Renal cortical epithelial cell (primary cell): ENCODE measurements around the gene MALRD1. TPM values are rescaled to one million over a fixed set of nuclear protein-coding genes. Genes with fewer than 3 reads are reported as not detected.
"Not testable (repeated sequence)": the region's sequence is repeated elsewhere in the genome, so short reads cannot be mapped to it uniquely, and the experiment has no call there.

ENCODE experiments used
- DNase-seq: peaks from one replicate; pipeline ENCODE4 v3.0.0-alpha.2; 2011; ENCODE audit warnings: low read depth
- total RNA-seq: library from RNA; depleted of rRNA; stranded (reverse); fragments of >200 nt; gene quantifications from 2 replicates; pipeline ENCODE4 v1.2.3, GENCODE V29; 2014

The MALRD1 gene
- total RNA-seq, 1 donor from 2014 or later = 0.35 TPM

DNA sequence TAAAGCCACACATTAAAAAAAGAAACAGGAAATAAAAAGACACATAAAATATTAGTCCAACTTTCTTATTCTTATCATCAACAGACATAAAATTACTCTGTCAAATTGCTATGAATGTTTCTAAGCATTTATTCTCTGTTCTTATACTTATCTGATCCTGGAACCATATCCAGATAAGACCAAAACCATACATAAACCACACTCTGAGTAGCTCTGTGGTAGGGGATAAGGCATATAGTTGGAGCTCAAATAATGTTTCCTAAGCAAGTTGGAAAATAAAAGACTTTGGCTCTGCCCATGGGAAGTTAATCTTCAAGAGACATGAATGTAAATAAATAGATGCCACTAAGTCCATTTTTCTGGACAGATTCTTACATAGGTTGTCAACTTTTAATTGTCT, 664.6 kb downstream of the MALRD1 start:
- DNase-seq = no peak

DNA sequence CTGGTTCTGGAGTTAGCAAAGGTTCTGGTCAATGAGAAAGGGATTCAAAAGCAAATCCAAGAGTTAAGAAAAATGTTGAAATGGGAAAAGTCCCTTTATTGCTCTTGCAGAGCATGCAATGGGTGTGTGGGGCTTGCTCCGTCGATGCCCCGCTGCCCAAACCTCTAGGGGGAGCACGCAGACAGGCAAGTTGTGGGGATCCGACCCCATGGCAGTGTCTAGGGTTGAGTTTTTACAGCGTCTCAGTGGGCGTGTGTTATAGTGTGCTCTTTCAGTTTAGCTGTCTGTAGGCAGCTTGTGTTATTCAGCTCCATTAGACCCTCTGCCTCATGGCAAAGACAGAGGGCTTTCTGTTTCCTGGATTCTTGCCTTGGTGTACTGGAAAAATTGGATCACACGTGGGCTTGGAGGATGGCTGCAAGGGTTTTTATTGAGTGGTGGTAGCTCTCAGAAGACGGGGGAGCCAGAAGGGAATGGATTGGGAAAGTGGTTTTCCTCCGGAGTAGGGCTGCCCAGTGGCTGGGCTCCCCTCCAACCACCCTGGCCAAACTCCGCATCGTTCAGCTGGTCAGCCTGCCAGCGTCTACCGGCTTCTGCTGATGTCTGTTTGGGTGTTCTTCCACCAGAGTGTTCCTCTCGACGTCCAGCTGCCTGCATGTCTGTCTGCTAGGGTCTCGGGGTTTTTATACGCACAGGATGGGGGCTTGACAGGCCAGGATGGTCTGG, 665.4 kb downstream of the MALRD1 start:
- DNase-seq = no peak

DNA sequence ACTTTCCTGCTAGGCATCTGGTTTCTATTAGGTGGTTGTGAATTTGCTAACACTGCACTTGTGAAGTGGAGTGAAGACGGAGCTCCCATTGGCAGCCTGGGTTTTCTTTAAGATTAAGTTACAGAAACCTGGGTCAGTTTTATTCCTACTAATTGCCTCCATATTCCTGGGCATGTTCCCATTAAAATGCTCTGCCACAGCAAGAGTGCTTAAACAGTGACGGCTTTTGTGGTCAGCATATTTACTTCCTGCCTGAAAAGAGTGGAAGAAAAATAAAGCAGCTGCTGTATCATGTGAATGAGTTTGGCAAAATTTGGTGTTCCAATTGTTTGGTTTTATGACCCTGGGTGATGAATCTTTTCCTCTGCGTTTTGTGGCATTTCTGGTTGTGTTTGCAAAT, 670.7 kb downstream of the MALRD1 start:
- DNase-seq = peak; percentile 41

DNA sequence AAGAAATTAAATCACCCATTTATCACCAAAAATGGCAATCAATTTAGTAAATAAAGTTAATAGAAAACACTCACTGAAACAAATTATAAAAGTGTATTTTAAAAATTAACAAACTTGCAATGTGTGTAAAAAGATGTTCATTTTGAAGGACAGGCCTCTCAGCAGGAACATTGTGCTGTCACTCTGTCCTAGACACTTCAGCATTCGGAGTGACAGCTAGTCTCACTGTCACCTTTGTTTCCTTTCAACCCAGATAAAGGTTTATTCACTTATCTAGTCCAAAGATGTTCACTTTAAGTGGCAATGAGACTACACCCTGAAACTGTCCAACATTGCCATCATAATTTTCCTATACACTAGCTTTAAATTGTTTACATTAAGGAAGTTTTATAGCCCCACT, 675.7 kb downstream of the MALRD1 start:
- DNase-seq = no peak

DNA sequence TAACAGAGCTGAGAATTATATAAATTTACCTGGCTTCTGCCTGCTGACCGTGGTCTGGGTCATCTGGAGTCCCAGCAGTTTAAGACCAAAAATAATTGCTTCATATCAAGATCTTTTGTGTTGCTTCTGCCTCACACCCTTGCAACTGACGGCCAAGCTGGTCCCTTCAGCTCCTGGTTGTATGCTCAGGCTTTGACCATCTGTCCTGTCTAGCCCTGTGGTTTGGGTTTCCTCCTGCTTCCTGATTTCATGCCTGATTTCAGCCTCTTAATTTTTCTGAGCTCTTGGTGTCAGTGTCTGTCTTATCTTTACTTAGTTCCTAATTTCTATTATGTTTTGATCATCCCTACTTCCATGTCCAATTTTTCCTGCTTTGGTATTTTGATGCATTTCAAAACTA, 679.8 kb downstream of the MALRD1 start:
- no peak for DNase-seq

DNA sequence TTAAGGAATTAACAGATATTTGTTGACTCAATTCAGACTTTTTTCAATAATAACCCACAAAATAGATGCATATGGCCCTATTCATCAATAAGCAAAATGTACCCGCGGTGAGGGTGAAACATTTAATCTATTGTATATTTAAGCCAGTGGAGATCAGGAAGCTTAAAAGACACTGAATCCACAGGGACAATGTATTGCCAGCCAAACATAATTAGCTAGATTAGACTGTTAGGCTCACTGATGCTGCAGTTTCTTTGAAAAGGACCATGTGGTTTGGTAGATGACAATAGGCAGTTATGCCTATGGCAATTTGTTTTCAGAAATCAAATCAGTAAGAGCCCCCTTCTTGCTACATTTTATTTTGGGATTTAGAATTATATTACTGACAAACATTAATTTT, 680.4 kb downstream of the MALRD1 start:
- DNase-seq = no peak

DNA sequence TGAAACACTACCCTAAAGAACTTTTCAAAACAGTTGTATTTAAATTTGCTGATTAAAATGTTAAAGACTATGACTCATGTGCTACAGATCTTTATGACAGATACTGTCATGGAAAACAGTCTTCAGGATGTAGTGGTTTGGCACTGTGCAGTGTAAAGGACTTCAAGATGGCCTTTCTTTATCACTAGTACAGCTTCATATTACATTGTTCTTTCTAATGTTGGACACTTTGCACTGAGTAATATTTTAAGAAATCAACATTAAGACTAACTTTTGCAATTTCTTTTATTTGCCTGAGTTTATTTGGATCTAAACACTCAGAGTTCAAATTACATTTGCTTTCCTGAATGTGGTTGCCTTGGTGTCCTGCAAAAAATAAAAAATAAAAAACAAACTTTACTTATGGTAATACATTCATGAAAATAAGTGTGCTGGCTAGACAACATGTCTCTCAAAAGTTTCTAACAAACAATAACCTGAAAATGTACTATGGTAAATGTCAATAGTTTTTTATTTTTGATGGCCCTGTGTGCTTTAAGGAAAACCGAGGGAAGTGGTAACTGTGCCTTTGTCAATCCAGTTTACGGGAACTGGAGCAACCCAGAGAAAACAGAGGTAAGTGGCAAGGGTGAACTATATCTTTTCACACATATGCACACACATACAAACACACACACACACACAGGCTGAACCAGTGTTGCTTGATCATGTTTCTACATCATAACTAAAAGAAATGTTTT, 681.7 kb downstream of the MALRD1 start:
- peak; percentile 1 for DNase-seq

DNA sequence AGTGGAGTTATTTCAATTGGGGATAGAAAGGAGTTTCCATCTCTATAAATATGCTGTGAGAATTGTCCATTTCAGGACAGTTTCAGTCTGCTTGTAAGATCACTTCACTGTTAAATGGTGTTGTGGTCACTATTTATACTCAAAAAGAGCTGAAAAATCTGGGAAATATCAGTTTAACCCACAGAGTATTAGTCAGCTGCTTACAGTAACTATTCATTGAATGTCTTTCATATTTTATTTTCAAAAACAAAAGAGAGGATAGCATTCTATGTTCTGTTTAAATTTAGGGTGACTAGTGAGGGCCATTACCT, 682.3 kb downstream of the MALRD1 start:
- no peak for DNase-seq

DNA sequence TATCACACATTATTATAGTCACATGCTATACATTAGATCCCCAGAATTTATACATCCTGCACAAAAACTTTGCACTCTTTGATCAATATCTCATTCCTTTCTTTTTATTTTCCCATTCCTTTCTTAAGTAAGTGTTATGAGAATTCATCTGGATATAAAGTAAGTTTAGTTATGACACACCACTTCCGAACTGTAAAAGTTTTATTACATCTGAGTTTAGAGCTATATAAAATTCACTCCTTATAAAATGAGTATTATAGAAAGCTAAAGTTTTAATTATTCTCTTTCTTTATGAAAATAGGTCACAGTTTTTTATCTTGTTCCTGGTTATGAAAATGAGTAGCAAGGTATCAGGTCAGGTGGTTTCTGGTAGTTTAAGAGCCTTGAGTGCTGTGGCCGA, 683.0 kb downstream of the MALRD1 start:
- DNase-seq = no peak

DNA sequence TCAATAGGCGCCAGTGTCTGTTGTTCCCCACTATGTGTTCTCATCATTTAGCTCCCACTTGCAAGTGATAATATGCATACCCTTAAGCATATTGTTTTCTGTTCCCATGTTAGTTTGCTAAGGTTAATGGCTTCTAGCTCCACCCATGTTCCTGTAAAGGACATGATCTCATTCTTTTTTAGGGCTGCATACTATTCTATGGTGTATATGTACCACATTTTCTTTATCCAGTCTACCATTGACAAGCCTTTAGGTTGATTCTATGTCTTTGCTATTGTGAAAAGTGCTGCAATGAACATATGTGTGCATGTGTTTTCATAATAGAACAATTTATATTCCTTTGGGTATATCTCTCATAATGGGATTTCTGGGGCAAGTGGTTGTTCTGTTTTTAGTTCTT, 689.8 kb downstream of the MALRD1 start:
- no peak for DNase-seq

DNA sequence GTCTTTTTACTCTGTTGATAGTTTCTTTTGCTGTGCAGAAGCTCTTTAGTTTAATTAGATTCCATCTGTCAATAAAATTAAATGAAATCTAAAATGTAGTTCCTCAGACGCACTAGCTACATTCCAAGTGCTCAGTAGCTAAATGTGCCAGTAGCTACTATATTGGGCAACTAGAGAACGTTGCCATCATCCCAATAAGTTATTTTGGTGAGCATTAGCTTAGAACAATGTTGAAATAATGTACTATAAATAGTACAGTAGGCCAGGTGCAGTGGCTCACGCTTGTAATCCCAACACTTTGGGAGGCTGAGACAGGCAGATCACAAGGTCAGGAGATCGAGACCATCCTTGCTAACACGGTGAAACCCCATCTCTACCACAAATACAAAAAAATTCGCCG, 690.6 kb downstream of the MALRD1 start:
- DNase-seq = not testable (repeated sequence)

DNA sequence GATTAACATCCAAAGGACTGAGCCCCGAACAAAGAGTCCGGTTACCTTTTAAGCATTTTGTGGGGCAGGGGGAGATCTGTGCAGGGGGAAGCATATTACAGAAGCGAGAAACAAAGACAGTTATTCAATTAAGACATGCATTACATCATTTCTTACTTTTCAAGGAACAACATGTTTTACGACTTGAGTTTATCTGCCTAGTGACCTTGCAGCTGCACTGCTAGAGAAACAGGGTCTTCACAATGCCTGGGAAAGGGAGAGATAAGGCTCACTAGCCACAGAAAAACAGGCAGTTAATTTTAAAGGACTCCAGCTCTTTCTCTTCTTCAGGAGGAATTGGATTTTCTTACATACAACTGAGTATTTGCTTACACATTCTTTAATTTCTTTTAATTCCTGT, 693.5 kb downstream of the MALRD1 start:
- not testable (repeated sequence) for DNase-seq

DNA sequence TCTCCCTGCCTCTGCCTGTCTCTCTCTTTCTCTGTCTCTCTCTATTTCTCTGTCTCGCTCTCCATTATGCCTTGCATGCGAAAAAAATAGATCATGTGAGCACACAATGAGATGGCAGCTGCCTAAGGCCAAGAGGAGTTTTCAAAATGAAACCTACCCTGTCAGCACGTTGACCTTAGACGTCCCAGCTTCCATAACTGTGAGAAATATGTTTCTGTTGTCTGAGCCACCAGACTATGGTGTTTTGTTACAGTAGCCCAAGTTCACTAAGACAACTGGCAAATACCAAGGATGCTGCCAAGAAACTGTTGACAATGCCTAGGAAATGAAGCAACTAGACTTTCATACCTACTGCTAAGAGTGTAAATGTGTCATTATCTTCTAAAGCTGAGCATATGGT, 697.1 kb downstream of the MALRD1 start:
- no peak for DNase-seq

DNA sequence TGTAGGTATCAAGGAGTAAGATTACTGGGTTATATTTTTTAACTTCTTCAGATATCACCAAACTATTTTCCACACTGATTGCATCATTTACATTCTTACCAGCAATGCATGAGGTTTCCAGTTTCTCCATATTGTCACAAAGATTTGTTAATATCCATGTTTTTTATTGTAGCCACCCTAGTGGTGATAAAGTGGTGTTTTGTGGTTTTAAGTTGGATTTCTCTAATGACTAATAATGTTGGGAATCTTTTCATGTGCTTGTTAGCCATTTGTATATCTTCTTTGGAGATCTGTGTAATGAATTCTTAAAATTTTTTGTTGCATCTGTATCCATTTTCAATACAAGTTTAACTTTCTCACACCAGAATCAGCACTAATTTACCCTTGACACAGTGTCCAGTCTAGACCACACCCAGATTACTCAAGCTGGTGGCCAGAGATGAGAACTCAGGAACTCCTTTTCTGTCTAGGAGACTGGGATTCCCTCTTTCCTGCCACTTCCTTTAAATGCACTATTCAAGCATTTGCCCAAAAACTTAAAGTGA, 700.7 kb downstream of the MALRD1 start:
- DNase-seq = peak; percentile 23

DNA sequence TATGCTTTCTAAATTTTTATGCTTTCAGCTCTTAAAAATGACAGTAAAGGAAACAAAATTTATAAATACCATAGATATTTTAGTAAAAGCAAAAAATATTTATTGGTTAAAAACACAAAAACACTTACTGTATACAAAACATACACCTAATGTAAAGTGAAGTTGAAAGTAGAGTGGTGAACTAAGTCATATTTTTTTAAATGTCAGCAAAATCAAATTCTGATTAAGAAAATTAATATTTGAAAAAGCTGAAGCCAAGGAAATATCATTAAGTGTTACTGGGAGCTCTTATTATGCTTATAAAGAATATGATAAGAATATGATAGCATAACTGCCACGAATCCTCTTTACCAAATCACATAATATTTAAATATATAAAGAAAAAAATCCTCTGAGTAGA, 702.4 kb downstream of the MALRD1 start:
- no peak for DNase-seq

DNA sequence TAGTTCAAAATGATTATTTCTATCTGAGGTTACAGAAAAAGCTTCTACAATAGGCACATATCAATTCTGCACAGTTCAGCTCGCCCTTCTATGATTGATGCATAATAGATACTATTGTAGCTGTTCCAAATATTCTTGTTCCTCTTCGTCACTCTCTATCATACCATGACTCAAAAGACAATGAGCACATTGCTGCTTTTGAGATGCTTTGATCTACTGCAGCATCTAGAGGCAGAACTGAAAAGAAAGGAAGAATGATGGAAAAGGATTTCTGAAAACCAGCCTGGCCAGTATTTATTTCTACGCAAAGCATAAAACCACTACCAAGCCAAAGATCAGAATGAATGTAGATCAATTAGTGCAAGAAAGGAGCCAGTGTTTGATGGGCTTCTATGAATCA, 708.3 kb downstream of the MALRD1 start:
- DNase-seq = no peak

DNA sequence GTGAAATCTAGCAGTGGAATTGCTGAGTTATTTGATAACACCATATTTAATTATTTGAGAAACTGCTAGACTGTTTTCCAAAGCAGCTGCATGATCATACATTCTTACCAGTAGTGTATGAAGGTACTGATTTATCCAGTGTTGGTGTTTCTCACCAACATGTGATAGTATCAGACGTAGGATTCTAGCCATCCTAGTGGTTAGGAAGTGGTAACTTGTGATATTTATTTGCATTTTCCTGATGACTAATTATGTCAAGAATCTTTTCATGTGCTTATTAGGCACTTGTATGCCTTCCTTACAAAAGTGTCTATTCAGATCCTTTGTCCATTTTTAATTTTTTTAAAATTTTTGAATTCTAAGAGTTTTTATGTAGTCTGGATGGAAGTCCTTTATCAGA, 713.4 kb downstream of the MALRD1 start:
- DNase-seq = peak; percentile 23

DNA sequence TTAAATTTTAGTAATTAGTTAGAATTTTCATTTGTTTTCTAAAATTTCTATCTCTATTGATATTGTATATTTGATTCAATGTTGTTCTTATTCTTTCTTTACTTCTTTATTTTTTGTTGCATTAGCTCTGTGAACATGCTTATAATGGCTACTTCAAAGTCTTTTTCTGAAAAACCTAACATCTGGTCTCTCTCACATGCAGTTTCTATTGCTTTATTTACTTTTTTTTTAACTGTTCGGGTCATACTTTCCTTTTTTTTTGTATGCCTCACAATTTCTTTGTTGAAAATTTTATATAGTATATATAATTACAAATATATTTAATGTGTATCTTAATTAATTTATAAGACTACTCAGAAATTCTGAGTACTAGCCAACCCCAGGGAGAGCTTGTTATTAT, 715.5 kb downstream of the MALRD1 start:
- DNase-seq = no peak

DNA sequence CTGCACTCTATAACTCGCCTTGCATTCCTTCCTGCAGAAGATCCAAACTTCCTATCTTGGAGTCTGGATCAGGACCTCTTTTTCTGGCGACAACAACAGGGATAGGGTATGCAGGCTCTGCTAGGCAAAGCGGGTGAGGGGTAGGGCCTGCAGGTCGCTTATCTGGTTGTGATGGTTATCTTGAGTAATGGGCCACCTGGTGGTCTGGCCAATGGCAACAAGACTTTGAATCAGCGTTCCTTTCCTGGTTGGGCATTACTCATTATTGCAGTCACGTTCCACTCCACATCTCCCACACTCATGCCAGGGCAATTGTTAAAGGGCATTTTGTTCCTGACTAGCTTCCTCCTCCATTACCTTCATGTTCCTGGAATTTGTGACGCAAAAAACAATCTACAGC, 719.3 kb downstream of the MALRD1 start:
- peak; percentile 45 for DNase-seq

DNA sequence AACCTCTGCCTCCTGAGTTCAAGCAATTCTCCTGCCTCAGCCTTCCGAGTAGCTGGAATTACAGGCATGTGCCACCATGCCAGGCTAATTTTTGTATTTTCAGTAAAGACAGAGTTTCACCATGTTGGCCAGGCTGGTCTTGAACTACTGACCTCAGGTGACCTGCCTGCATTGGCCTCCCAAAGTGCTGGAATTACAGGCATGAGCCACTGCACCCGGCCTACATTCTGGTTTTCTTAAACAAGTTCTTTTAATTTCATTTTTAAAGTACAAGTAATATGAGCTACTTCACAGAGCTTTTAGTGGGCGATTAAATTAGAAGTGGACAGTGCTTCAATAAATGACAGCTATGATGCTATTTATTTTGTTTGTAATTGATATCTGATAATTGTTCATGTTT, 721.2 kb downstream of the MALRD1 start:
- not testable (repeated sequence) for DNase-seq

DNA sequence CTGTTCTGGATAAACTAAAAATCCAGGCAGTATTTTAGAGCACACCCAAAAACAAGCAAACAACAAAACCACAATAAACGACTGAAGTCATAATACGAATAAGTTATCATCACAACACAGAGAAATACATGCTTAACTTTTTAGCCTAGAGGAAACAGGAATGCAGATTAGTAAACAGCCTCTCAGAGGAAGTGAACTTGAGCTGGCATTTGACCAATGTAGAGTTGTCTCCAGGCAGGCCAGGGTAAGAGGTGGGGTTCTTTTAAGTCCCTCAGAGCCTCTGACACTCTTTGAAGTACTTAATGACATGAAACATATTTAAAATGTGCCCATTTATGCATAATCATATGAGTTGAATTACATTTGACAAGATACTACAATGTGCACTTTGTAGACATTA, 724.4 kb downstream of the MALRD1 start:
- DNase-seq = no peak

DNA sequence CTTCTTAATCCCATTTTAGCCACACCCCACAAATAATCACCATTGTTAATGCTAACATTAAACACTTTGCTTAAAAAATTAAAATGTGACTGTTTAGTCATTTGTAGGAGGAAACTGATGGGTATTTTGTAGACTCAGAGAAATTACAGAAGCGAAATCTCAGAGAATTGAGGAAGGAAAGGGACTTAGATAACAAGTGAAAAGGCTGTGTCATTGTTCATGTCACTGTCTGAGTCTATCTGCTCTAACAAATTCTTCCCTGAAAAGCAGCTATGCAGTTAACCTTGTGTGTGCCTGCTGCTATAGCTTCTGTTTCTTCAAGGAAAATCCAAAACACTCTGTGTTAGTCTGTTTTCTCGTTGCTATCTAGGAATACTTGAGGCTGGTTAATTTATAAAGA, 726.7 kb downstream of the MALRD1 start:
- no peak for DNase-seq

DNA sequence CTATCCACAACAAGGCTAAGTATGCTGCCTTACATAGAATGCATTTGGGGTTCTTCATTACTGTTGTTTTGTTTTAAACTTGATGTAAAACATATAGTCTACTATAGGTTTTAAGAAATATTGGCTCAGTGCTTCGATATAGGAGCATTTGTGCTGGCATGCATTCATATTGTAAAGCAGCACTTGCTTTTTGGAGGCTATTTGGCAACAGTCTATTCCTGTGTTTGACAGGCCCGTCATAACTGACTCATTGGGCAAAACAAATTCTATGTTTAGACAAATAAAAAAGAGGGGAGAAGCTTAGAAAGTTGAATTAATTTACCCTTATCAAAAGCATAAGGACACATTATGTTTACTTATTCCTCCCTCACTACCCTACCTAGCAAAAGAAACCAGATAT, 729.2 kb downstream of the MALRD1 start:
- no peak for DNase-seq

DNA sequence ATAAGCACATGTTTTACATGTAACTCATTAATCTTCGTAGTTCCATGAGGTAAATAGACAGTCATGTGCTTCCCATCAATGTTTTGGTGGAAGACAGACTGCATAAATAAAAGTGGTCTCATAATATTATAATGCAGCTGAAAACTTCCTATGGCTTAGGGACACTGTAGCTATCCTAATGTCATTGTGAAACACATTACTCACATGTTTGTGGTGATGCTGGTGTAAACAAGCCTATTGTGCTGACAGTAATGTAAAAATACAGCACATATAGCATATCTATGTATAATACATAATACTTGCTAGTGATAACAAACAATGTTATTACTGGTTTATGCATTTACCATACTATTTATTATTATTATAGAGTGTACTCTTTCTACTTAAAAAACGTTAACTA, 730.4 kb downstream of the MALRD1 start:
- no peak for DNase-seq
